B cell (primary cell): ENCODE data around the gene CBX8. TPM values are rescaled to one million over a fixed set of nuclear protein-coding genes. Genes with fewer than 3 reads are reported as not detected.

ENCODE experiments used
- ATAC-seq: fragments of 200-7000 bp; cut with Tn5 transposase; one replicate; pipeline ENCODE4 v1.10.0; 2021; ENCODE audit warnings: low read depth, mild to moderate bottlenecking, moderate number of reproducible peaks, moderate library complexity
- CTCF ChIA-PET: fragments of 350-600 bp; sonication (Branson Sonifier 250); formaldehyde crosslinking; loops from one replicate; lab custom pipeline; 2021; ENCODE audit warnings: antibody characterized with exemption, inconsistent platforms; lab: Charles Lee
- POLR2A ChIA-PET: fragments of 350-600 bp; sonication (Branson Sonifier 250); formaldehyde crosslinking; loops from one replicate; lab custom pipeline; 2021; ENCODE audit warnings: antibody characterized with exemption; lab: Charles Lee
- DNase-seq: peaks from one replicate; pipeline ENCODE4 v3.0.0; 2013
- H2AFZ ChIP-seq: 2 replicates; pipeline ENCODE4 v1.6.1; 2012; ENCODE audit warnings: mild to moderate bottlenecking, low read depth, low read length; ENCODE audit not compliant: insufficient read depth, poor library complexity, severe bottlenecking
- H3K27ac ChIP-seq, 2 donors: 1 replicate in 1 of 2; 2 replicates in 1 of 2; pipeline ENCODE4 v1.5.1; 2012 to 2013; ENCODE audit warnings: low read length in 2 of 2, mild to moderate bottlenecking in 2 of 2, moderate library complexity in 1 of 2
- H3K27me3 ChIP-seq, 4 experiments: fragments of 200-600 bp in 1 of 4; sonication (generic) in 1 of 4; replicated peaks in 1 of 4; 1 replicate in 2 of 4; 2 replicates in 2 of 4; pipeline versions ENCODE4 v1.6.1 to v1.7.0; 2013 to 2016; ENCODE audit warnings: low read length in 3 of 4, mild to moderate bottlenecking in 2 of 4, mixed read lengths in 1 of 4, moderate library complexity in 1 of 4; ENCODE audit not compliant: insufficient read depth in 4 of 4, control insufficient read depth in 3 of 4; ENCODE audit errors: control extremely low read depth in 1 of 4
- H3K36me3 ChIP-seq, 2 experiments: replicated peaks in 1 of 2; 1 replicate in 1 of 2; 2 replicates in 1 of 2; pipeline versions ENCODE4 v1.6.1 to v1.7.1; 2013; ENCODE audit warnings: low read length in 1 of 2; ENCODE audit not compliant: insufficient read depth in 2 of 2, control insufficient read depth in 1 of 2; ENCODE audit errors: control extremely low read depth in 1 of 2, extremely low read depth in 1 of 2
- H3K4me1 ChIP-seq, 2 donors: fragments of 200-600 bp in 1 of 2; sonication (generic) in 1 of 2; 1 replicate in 1 of 2; 2 replicates in 1 of 2; pipeline versions ENCODE4 v1.5.1 to v1.6.1; 2013 to 2017; ENCODE audit warnings: low read length in 2 of 2; ENCODE audit not compliant: control insufficient read depth in 2 of 2, insufficient read depth in 2 of 2
- H3K4me2 ChIP-seq: replicated peaks from 2 replicates; pipeline ENCODE3; 2012; ENCODE audit warnings: mild to moderate bottlenecking, low read depth, low read length; ENCODE audit not compliant: poor library complexity, severe bottlenecking
- H3K4me3 ChIP-seq, 5 experiments: fragments of 200-600 bp in 1 of 5; sonication (generic) in 1 of 5; 1 replicate in 3 of 5; 2 replicates in 2 of 5; pipeline versions ENCODE4 v1.5.1 to v1.7.0; 2011 to 2016; ENCODE audit warnings: low read length in 4 of 5, mild to moderate bottlenecking in 4 of 5, low read depth in 2 of 5, control low read depth in 1 of 5, moderate library complexity in 1 of 5; ENCODE audit not compliant: insufficient read depth in 1 of 5; ENCODE audit errors: control extremely low read depth in 1 of 5, extremely low read depth in 1 of 5
- H3K79me2 ChIP-seq: fragments of 200-600 bp; sonication (generic); one replicate; pipeline ENCODE4 v1.6.0; 2016; ENCODE audit warnings: low read length; ENCODE audit not compliant: control insufficient read depth, insufficient read depth
- H3K9ac ChIP-seq: fragments of 200-600 bp; sonication (generic); 2 replicates; pipeline ENCODE4 v1.6.1; 2017; ENCODE audit warnings: mild to moderate bottlenecking, low read length, moderate library complexity
- H3K9me3 ChIP-seq, 3 donors: one replicate each; pipeline versions ENCODE4 v1.6.1 to v1.7.1; 2013; ENCODE audit warnings: low read length in 2 of 3; ENCODE audit not compliant: control insufficient read depth in 2 of 3, insufficient read depth in 1 of 3; ENCODE audit errors: control extremely low read depth in 1 of 3
- H4K20me1 ChIP-seq: 2 replicates; pipeline ENCODE4 v1.6.0; 2012; ENCODE audit warnings: mild to moderate bottlenecking, low read length; ENCODE audit not compliant: insufficient read depth, control insufficient read depth, poor library complexity, severe bottlenecking
- H3K27ac Mint-ChIP-seq: one replicate; pipeline ENCODE4 v1.8.0; 2021; ENCODE audit warnings: mixed read lengths
- H3K27me3 Mint-ChIP-seq: one replicate; pipeline ENCODE4 v1.8.0; 2021; ENCODE audit warnings: mixed read lengths
- H3K4me1 Mint-ChIP-seq: one replicate; pipeline ENCODE4 v1.8.0; 2021; ENCODE audit warnings: mixed read lengths
- H3K4me3 Mint-ChIP-seq: one replicate; pipeline ENCODE4 v1.8.0; 2021; ENCODE audit warnings: mixed read lengths
- H3K9me3 Mint-ChIP-seq: one replicate; pipeline ENCODE4 v1.8.0; 2022; ENCODE audit warnings: mixed read lengths; ENCODE audit not compliant: insufficient read depth
- CTCF ChIP-seq: fragments of 200-600 bp; IDR thresholded peaks from one replicate; pipeline ENCODE4 v1.8.0; 2022; ENCODE audit warnings: antibody characterized with exemption, mild to moderate bottlenecking
- EZH2 ChIP-seq: IDR thresholded peaks from 2 replicates; pipeline ENCODE4 v1.6.1; 2012; ENCODE audit warnings: borderline replicate concordance, low read depth, mild to moderate bottlenecking, moderate library complexity, low read length; ENCODE audit not compliant: insufficient read depth, poor library complexity, severe bottlenecking
- WGBS: methylation state at CpG from one replicate; pipeline ENCODE4 v1.1.5; 2013; ENCODE audit warnings: missing lambda C conversion rate; ENCODE audit not compliant: insufficient coverage; 5-methylcytosine and 5-hydroxymethylcytosine counted together
- intact Hi-C: fragments of 100-400 bp; cut with micrococcal nuclease; formaldehyde crosslinking; loops from one replicate; pipeline ENCODE4 v1.10.0; 2022
- polyA plus RNA-seq: library from polyadenylated mRNA; depleted of rRNA; stranded (reverse); fragments of >200 nt; gene quantifications from 2 replicates; pipeline ENCODE4 v1.2.3, GENCODE V29; 2012
- total RNA-seq, 2 donors: library from RNA; stranded (reverse); fragments of 120-200 nt in 1 of 2; gene quantifications; 1 replicate in 1 of 2; 2 replicates in 1 of 2; pipeline versions ENCODE4 v1.2.3 to v1.2.4, GENCODE V29; 2013 to 2022

Gene CBX8
- total and polyA plus RNA-seq, 2 donors (not counting 1 experiment from before 2014, with no cell fraction given), result 0.31 to 6.8 TPM

- H3K4me1 Mint-ChIP-seq, result peaks cover 13% of the 10 kb centered on the region
- no peak for TF ChIP-seq EZH2
- no peak for TF ChIP-seq CTCF
- H3K4me3 Mint-ChIP-seq, result peak overlapping the region; percentile 44
- peak overlapping the region in 3 of 5 experiments; percentile 12 to 27 (median 12) for H3K4me3 ChIP-seq
- ATAC-seq (no peak), DNase-seq (no peak)
- no peak overlapping the region for H3K9ac ChIP-seq
- H2AFZ ChIP-seq, result peak overlapping the region; percentile 37
- H3K4me2 ChIP-seq, result peak overlapping the region; percentile 66
- peaks cover 0 to 77% (median 48%) of the 10 kb centered on the region in 4 experiments for H3K27me3 ChIP-seq
- peaks cover 28 to 29% of the 10 kb centered on the region in 2 donors for H3K4me1 ChIP-seq
- no peaks in the 10 kb centered on the region for H3K36me3 ChIP-seq
- POLR2A ChIA-PET, result no interaction called here
- 20% methylated on average over 40 of the region's 52 CpGs for WGBS
- H3K9me3 Mint-ChIP-seq, result no peaks in the 10 kb centered on the region
- peaks cover 54% of the 10 kb centered on the region for H3K27me3 Mint-ChIP-seq
- peaks cover 0 to 48% (median 0%) of the 10 kb centered on the region in 3 donors for H3K9me3 ChIP-seq
- H3K27ac Mint-ChIP-seq, result no peak overlapping the region
- H3K27ac ChIP-seq, result no peak overlapping the region
- no peaks in the 10 kb centered on the region for H3K79me2 ChIP-seq
- intact Hi-C loops, result loop anchor here (2.0 to 5.0 kb wide), 2 partner anchors 128 to 182 kb away; no protein-coding TSS in a partner anchor
- CTCF ChIA-PET, result interaction anchor here (0.7 to 3.5 kb wide), 22 partner anchors 10 to 219 kb away, joined by 3 to 30 read pairs (median 5); partner anchors contain the start of gene CBX2
- peaks cover 13% of the 10 kb centered on the region for H4K20me1 ChIP-seq
Measured at GRCh38 chr17:79788989-79789942, 7.6 kb downstream of the CBX8 start.
